GM21737 (cell line): ENCODE measurements around the gene ALDH4A1.

Experiments used
- ATAC-seq: cut with Tn5 transposase; IDR thresholded peaks from one replicate; pipeline ENCODE4 v1.9.1; 2021; ENCODE audit warnings: mild to moderate bottlenecking, moderate library complexity; ENCODE audit not compliant: unreplicated experiment

ALDH4A1 gene

DNA sequence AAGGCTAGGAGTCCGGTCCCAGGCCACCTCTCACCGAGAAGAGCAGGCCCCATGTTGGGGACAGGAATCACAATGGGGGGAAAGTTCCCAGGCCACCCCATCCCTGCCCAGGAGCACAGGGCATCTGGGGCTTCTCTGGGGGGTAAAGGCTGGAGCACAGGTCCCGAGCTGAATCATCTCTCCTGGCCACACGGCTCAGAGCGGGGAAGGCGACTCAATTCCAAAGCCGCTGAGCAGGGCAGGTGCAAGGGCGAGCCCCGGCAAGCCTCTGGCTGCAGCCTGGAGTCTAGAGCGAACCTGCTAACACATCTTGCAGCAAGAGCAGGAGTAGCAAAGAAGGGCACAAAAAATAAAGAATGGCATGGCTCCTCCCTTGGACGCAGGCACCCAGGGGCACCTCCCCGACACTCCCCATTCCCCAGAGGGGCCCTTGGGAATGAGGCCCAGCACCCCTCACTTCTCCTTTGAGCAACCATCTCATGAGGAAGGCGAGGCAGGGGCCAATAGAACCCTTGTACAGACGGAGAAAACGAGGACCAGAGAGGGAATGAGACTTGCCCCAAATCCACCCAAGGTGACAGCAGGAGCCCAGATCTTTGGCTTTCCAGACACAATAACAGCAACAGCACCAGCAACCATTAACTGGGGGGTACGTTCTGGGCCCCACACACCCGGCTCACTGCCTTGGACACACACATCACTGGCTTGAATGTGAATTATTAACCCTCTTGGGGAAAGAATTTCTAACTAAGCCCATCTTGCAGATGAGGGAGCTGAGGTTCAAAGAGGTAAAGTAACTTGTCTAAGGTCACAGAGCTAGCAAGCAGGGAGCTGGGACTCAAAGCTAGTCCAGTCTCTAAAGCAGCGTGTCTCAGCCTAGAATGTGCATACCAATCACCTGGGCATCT is 20.7 kb upstream of the ALDH4A1 start:
- ATAC-seq, result no peak

DNA sequence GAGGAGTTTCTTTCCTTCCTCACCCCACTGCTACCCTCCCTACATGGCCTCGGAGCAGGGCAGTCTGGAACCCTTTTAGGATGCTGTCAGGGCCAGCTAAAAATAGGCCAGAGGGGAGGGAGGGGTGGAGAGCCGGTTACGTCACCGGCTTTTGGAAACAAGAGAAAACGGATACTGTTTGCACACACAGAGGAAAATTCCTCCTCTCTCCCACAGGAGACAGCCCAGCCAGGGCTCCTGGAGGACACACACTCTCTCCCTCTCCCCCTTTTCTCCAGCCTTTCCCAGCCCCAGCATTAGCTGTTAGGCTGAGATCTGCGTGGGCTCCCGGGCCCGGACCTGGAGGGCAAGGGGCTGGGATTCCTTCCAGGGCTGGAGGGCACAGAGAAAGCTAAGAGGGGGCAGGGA is 20.0 kb upstream of the ALDH4A1 start:
- ATAC-seq, result no peak

DNA sequence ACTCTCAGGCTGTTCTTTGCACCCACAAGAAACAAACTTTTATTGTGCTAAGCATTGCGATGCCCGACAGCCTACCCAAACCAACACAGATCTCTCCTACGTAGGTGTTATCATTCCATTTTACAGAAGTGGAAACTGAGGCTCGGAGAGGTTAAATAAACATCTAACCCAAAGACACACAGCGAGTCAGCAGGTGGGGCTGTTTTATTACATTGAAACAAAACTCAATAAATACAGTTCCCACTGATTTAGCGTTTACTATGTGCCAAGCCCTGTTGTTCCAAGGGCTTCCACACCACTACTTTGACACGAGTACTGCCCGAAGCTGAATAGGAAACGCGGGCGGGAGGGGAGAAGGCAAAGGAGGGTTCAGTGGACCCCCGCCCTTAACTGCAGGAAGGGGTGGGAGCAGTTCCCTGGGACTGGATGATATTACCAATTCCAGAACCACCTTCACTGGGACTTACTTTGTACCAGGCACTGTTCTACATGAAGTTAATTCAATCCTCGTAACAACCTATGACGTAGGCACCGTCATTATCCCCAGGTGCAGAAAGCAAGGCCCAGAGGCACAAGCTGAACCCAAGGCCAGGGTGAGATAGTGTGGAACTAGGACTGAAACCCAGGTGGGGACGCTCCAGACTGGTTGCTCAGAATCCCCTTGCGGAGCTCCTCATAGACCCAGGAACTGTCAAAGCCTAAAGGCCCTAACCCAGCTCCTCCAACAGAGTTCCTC is 19.3 kb upstream of the ALDH4A1 start:
- no peak for ATAC-seq

DNA sequence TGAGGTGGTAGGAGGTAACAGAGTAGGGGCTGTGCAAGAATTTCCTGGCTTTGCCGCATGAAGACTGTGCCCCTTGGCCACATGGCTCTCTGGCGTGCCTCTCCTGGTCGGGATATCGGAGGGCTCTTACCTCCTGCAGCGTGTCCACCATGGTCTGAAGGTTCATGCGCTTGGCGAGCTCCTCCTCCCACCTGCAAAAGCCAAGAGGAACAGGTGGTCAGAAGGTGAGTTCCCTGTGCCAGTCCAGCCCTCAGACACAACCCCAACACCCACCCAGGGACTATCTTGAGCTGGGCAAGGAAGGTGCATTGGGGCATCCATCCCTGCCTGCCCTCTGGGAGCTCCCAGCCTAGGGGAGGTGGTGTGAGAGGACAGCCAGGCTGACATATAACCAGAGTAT is 18.6 kb upstream of the ALDH4A1 start:
- ATAC-seq, result no peak

DNA sequence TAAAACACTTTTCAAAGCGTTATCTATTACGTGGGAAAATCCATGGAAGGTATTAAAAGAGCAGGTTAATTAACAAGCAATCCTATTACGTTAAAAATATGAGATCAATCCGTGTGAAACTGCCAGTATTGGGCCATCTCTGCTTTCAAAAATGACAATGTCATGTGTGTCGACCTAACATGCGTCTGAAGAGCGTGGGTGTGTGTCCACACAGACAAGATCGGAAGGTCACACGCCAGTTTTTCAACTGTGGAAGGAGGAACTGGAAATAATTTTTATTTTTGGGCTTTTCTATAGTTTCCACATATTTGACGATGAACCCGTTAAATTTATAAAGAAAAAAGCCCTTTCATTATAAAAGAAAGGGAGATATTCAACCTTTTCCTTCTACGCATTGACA is 17.6 kb upstream of the ALDH4A1 start:
- no peak for ATAC-seq

DNA sequence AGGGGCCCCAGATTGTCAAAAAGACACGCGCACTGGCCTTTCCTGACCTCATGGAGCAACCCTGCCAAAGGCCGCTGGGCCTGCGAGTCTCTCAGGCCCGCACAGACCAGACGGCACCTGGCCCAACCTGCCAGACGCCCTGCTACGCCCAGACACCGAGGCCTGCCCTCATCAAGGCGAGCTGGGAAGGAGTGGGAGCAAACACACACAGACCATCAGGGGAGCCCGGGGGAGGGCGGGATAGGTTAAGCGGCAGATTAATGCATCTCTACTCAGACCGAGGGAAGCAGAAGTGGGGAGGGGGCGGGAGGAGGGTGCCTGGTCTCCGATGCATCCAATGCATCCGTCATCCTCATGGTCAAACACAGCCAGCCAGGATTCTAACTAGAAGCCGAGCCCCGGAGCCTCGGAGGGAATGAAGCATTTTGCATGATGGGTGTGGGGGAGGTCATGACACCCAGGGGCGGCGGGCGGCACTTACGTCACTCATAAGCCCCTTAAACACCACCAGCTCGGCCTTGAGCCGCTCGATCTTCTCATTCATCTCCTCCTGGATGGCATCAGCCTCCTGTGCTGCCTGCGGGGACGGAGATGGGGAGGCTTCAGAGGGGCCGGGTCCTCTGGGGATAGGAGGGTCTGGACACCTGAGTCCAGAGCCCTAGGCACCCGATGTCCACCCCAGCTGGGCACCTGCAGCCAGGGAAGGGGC is 17.0 kb upstream of the ALDH4A1 start:
- ATAC-seq, result no peak

DNA sequence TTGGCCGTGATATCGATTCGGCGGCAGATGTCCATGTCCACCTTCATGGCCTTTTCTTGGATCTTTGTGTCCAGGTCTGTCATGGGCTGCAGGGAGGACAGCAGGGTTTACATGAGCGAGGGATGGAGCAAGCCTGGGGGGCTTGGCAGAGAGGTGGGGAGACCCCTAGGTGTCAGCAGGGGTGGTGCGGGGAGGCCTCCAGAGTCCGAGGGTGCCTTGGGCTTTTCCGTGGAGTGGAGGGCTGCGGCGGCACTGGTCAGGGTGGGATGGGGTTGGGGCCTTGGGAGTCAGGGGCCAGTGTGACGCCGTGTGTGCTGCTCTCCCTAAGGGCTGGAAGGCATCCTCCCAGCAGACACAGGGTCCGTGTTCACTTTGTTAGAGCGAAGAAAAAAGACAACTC is 16.1 kb upstream of the ALDH4A1 start:
- no peak for ATAC-seq

DNA sequence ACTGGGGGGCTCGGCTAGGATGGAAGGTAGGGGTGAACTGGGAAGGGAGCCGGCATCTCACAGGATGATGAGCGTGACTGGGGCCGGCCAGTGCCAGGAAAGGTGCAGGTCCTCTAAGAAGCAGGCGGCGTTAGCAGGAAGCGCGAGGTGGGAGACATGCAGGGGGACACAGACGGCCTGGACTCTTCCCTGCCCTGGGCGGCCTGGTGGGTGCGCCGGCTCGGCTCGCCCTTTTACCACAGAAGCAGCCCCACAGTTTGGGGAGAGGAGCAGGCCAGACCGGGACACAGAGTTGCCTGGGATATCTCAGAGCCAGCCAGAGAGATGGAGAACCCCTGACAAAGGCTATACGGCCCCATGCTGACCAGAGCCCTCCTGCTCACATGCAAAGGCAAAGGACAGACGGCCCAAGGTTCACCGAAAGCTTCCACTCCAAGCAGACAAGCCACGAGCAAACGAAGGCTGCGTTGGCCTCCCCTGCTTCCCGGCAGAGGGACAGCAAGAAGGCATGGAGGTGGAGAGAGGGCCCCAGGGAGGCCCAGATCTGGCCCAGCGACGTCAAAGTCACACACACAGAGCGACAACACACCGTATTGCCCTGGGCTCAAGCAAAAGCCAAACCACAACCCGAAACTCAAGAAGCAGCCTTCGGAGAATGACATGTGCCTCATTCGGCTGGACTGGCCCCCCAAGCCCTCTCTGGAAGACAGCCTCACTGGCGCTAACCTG is 14.9 kb upstream of the ALDH4A1 start:
- ATAC-seq, result no peak

DNA sequence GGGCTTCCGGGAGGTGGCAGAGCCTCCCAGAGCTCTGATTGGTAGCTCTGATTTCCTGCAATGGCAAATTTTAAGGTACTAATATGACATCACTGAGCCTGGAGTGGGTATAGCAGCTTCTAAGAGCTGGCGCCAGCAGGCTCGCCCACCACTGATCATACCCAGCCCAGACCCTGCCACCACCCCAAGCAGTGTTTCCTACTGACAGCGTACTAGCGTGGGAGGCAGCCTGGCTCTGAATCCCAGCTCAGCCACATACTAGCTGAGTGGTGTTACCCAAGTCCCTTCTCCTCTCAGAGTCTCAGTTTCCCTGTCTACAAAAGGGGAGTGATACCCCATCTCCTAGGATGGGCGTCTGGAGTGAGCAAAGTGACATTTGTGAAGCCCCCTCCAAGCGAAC is 13.0 kb upstream of the ALDH4A1 start:
- no peak for ATAC-seq

DNA sequence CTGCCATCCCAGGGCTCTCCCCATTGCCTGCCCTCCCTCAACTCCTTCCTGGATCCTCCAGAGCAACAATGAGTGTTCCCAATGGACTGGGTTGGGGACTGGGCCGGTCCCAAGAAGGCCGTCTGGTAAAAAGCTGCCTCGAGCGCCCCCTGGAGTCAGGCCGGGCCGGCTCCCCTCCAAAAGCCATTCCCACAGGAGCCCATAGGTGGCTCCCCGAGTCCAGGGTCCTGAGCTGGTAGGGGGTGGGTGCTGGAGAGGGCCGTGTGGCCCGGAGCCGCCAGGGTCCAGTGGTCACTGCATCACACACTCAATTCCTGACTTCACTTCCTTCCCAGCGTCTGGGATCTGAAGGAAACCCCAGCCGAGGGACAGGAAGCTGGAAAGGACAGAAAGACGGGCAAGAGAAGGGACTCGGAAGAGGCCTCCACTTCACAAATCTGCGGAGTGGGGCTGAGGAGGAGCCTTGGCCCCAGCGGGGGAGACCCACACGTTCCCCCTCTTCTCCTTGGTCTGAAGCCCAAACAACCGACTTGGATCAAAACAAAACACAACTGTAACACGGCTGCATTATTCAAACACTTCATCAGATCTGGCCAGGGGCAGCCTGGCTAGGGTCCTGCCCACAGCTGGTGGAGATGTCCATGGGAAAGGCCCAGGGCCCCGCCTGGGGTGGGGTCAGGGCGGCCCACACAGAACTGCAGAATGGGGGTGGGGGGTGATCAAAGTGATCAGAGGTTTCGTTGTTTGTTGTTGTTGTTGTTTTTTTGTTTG is 10.9 kb upstream of the ALDH4A1 start:
- ATAC-seq, result no peak

DNA sequence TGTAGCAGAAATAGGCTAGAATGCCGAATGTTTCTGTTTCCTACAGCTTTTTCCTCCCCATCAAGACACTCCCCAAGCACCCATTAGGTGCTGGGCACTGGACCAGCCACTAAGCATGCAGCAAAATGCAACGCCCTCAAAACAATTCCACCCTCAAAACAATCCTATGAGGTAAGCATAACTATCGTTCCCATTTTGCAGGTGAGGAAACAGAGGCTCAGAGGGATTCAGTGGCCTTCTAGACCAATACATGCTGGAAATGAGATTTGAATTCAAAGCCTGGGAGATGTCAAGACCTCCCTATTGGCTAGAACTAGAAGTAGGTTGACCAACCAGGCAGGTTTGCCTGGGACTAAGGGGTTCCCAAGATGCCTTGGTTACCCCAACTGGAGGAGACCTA is 10.2 kb upstream of the ALDH4A1 start:
- ATAC-seq, result no peak

DNA sequence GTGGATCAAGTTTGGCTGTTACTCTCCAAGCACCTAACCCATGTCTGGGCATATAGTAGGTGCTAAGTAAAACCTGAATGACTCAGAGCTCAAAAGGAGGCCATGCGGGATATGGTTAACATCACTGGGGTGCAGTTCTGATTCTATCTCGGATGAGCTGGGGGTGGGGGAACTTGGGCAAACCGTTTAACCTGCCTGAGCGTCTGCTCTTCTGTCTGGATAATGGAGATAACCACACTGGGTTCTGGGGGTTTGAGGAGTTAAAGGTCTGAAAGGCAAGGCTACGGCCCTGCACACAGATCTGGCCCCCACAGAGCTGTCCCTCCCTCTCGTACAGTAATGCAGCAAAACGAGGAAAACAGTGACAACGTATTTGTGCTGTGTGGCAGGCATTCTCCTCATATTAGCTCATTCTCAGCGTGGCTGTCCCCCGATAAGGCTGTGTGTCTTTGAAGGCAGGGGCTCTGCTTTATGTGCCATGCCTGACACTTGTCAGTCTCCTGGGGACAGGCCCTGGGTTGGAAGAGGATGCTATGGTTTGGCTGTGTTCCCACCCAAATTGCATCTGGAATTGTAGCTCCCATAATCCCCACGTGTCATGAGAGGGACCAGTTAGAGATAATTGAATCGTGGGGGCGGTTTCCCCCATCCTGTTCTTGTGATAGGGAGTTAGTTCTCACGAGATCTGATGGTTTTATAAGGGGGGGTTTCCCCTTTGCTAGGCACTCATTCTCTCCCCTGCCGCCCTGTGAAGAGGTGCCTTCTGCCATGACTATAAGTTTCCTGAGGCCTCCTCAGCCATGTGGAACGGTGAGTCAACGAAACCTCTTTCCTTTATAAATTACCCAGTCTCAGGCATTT is 6.8 kb upstream of the ALDH4A1 start:
- ATAC-seq, result no peak

DNA sequence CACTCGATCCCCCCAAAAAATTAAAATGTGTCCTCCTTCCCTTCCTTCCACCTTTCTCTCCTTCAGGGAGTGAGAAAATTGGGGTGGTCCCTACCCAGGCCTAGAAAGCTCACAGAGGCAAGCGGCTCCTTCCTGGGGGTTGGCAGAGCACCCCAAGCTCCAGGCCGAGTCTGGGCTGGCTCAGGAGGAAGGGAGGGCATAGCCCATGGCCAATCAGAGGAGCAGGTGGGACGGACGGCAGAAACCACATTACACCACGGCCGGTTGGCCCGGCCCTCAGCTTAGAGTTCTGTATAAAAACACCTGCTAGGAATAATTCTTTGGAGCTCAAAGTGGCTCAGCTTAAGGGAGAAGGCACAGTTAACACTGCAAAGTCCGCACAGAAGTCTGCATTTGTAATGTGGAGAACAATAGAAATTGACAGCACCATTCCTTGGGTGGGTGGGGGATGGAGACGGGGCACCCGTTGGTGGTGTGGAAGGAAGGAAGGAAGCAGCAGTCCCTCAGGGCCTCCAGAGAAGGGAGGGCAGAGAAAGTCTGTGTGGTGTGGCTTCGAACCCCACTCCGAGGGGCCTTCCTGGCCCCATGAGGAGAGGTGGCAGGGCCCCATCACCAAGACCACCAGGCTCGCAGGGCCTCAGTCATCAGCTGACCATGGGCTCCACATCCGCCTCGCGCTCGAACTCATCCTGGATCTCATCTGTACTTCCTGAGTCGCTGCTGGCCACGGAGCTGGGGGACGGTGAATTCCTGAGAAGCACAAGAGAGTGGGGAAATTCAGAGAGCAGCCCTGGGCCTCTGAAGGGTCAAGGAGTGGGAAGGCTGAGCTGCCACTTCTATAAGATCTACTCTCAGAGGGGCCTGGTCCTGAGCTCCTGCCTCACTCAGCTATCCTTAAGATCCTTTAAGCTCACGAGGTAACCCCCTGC is 5.8 kb upstream of the ALDH4A1 start:
- ATAC-seq, result no peak

DNA sequence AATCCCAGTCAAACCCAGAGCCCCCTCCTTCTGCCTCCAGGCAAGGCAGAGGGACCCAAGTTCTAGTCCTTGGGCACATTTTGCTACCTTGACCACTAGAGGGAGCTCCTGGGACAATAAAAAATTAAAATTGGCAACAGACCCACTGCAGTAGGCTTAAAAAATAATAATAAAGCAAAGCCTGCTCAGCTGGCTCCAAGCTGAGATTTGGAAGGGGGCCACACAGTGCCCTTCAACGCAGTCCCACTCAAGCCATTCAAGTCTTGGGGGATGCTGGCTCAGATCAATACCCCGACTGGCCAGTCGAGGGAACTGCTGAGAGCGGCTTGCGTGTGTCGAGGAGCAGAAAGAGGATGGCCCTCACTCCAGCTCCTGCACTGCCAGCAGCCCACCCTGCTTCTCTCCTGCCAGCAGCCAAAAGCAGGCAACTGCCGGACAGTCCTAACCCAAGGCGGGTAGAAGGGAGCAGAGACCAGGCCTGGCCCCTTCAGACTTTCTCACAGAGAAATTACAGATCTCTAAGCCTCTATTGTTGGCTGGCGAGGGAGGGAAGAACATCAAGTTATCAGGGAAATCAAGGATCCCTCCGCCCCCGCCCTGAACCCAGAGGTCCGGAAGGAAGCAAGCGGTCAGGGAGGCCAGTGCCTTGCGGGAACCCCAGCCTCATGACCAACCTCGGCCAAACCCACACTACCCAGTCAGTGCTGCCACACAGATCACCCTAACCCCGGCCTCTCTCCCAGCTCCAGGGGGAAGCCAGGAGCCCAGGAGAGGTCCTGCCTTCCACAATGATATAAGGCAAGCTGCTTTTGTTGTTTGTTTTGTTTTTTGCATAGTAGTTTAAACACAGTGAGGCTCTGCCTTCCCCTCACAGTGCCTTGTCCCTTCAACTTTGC is 4.9 kb upstream of the ALDH4A1 start:
- no peak for ATAC-seq

DNA sequence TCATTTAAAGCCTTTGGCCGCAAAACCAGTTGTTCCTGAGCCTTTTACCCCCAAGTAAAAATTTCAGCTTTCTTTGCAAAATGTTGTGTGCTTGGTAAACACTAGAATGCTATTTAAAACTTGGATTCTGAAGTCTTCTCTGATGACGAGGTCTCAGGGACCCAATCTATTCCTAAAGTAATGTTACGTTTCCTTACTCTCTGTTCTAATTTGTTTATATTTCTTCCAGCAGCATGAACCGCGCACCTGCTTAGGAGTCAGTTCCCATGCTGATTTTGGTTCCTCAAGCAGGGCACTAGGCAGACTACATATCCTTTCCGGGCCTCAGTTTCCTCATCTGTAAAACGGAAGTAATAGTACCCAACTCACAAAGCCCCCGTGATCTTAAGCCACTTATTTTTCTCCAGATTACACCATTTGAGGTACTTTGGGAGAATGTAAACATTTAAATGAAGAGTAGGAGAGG is 969 bp upstream of the ALDH4A1 start:
- no peak for ATAC-seq

DNA sequence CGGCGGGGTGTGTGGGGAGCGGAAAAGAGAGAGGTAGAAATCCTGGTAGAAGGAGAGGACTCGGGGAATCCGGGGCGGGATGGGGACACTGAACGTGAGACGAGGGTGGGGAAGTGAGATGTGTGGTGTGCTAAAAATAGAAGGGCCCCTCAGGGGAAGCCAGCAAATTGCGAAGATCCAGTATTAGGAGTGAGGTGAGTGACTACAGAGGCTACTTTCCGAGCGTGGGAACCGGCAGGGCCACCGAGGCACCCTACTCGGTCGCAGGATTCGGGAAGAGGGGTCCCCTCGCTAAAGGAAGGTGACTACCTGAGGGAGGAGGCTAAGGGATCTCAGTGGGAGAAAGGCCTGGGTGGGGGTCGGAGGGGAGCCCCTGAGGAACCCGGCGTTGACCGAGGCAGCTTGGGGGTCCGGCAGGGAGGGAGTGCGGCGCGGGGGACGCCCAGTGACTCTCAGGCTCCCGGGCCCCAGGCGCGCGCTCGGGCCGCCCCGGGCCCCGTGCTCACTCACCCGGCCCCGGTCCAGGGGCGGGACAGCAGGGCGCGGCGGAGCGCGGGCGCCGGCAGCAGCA is 318 bp downstream of the ALDH4A1 start:
- ATAC-seq, result no peak
